ENCODE data around the gene PTAR1.

The PTAR1 gene

DNA sequence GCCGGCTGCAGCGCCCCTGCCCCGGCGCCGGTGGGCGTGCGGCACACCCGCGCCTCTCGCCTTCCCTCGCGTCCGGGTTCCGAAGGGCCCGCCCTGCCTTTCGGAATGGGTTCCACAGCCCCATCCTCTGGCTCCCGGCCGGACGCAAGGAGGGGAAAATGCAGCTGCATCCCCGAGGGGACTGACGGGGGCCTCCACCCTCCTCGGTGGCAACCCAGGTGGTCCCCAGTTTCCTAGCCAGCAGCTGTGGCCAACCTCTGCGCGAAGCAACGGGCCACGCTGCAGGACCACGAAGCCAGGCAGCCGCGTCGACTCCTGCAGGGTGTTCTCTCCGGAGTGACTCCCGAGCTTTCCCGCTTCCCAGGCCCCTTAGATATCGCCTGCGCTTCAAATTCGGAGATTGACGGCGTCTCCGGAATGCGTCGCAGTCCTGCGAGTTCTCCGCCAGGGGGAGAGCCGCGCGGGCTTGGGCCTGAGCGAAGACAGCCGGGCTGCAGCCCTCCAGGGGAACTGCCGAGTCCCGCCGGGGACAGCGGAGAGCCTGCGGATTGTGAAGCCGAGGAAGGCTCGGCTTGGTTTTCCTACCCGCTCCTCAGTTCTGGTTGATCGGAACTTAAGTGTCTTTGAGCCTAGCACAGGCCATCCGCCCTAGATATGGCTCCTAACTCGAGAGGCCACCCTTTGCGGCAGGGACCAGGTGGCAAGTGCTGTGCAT lies 87.1 kb downstream of the PTAR1 start:
- peak; percentile 91 for DNase-seq

- peak; percentile 76 for DNase-seq
Measured at GRCh38 chr9:69671879-69672595, 87.8 kb downstream of the PTAR1 start, which contains the start of gene APBA1. APBA1 (minus strand) TSS chr9:69672371.

DNA sequence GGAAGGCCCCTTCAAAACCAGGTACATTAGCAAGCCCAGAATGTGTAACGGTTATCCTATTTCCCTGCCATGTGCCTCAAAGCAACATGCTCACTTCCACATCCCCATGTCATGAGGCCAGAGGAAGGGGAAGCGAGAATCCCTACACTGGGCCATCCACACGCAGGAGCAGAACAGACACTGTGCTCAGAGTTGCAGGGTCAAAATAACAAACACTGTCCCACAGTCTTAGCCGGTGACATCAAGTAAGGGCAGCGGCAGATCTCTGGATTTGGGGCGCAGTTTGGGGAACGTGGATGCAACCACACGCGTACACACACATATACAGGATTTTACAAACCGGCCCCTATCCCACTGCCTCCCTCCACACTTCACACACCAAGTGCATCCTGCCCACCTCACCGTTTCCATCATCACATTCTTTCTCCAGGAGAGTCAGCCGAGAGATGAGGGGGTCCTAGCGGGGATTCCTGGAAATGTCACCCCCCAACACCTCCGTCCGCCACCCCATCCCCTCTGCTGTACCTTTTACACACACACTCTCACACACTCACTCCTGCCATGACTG lies 88.4 kb downstream of the PTAR1 start:
- DNase-seq, result no peak

- no peak for DNase-seq
Measured at GRCh38 chr9:69667306-69667705, 92.5 kb downstream of the PTAR1 start.

DNA sequence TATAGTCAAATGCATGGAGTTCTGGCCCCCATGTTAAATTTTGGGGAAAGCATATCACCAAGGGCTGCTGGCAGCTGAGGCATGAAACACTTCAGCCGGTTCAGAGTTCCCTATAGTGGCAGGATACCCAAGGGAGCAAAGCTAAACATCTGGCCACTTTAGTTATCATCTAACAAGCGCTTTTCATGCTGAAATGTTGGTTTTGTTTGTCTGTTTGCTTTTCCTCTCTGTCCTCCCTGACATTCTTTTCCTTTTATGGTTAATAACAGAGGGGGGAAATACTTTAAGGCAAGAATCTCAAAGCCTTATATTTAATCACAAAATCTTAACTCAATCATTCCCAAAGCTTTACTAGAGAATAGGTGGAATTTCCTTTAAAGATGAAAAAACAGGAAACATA lies 99.5 kb downstream of the PTAR1 start:
- no peak for DNase-seq
